GM10248 (cell line): ENCODE results near the gene ZDHHC14.
"Not testable (repeated sequence)": the region's sequence is repeated elsewhere in the genome, so short reads cannot be mapped to it uniquely, and the experiment has no call there.

Experiments used
- CTCF ChIA-PET: fragments of 300-600 bp; sonication (Branson Sonifier 250); formaldehyde crosslinking; extraction: SDS; loops from one replicate; lab custom pipeline; 2021; ENCODE audit warnings: antibody characterized with exemption; lab: Yijun Ruan, JAX
- POLR2A ChIA-PET: fragments of 350-650 bp; sonication (Branson Sonifier 250); formaldehyde crosslinking; extraction: SDS; loops from one replicate; lab custom pipeline; 2020; ENCODE audit warnings: antibody characterized with exemption; lab: Yijun Ruan, JAX
- DNase-seq: peaks from one replicate; pipeline ENCODE4 v3.0.0; 2012; ENCODE audit errors: extremely low spot score
- CTCF ChIP-seq: IDR thresholded peaks from 2 replicates; pipeline ENCODE4 v1.5.1; 2012; ENCODE audit warnings: mild to moderate bottlenecking, low read depth; ENCODE audit errors: extremely low read depth, missing control alignments, control extremely low read depth

ZDHHC14 gene

GRCh38 chr6:157401734-157402338 is 20.8 kb downstream of the ZDHHC14 start:
- ChIA-PET CTCF (no interaction called here), POLR2A (no interaction called here)
- no peak for TF ChIP-seq CTCF
- no peak for DNase-seq

GRCh38 chr6:157402996-157403685 is 22.2 kb downstream of the ZDHHC14 start:
- no peak for TF ChIP-seq CTCF
- no peak for DNase-seq
- ChIA-PET CTCF (no interaction called here), POLR2A (no interaction called here)

GRCh38 chr6:157403686-157404051 is 22.7 kb downstream of the ZDHHC14 start:
- ChIA-PET POLR2A (no interaction called here), CTCF (no interaction called here)
- TF ChIP-seq CTCF, result no peak
- DNase-seq, result no peak

- ChIA-PET POLR2A (no interaction called here), CTCF (no interaction called here)
- DNase-seq, result no peak
- no peak for TF ChIP-seq CTCF
Measured at GRCh38 chr6:157405986-157406385, 25.0 kb downstream of the ZDHHC14 start.

GRCh38 chr6:157406661-157407060 is 25.7 kb downstream of the ZDHHC14 start:
- ChIA-PET POLR2A (no interaction called here), CTCF (interaction anchor here (1.6 kb wide), 1 partner anchor 12 kb away, joined by 3 read pairs; no protein-coding TSS in a partner anchor)
- DNase-seq, result no peak
- no peak for TF ChIP-seq CTCF

- no peak for DNase-seq
- TF ChIP-seq CTCF, result no peak
- ChIA-PET CTCF (interaction anchor here (1.1 to 1.6 kb wide), 2 partner anchors 11 to 57 kb away, joined by 3 read pairs; no protein-coding TSS in a partner anchor), POLR2A (no interaction called here)
Measured at GRCh38 chr6:157407646-157408045, 26.7 kb downstream of the ZDHHC14 start.

GRCh38 chr6:157408427-157408826 is 27.4 kb downstream of the ZDHHC14 start:
- DNase-seq, POLR2A ChIA-PET: not testable (repeated sequence)
- CTCF ChIA-PET, result interaction anchor here (1.1 kb wide), 1 partner anchor 56 kb away, joined by 3 read pairs; no protein-coding TSS in a partner anchor
